WTC11 (cell line): ENCODE measurements around the gene EYS. TPM values are rescaled to one million over a fixed set of nuclear protein-coding genes. Genes with fewer than 3 reads are reported as not detected.

Experiments used
- ATAC-seq: fragments of 200-7000 bp; cut with Tn5 transposase; 2 replicates; pipeline ENCODE4 v1.10.0; 2021; ENCODE audit warnings: mild to moderate bottlenecking, moderate library complexity
- CTCF ChIA-PET: fragments of 300-600 bp; sonication (Branson Sonifier 250); formaldehyde crosslinking; loops from one replicate; lab custom pipeline; 2021; ENCODE audit warnings: antibody characterized with exemption; lab: Charles Lee
- POLR2A ChIA-PET: fragments of 350-600 bp; sonication (Branson Sonifier 250); formaldehyde crosslinking; loops from one replicate; lab custom pipeline; 2021; ENCODE audit warnings: antibody characterized with exemption; lab: Charles Lee
- DNase-seq: peaks from one replicate; pipeline ENCODE4 v3.0.0; 2021; ENCODE audit warnings: low spot score
- H3K27ac Mint-ChIP-seq: 2 replicates; pipeline ENCODE4 v1.8.0; 2021; ENCODE audit warnings: mixed read lengths
- H3K27me3 Mint-ChIP-seq: 2 replicates; pipeline ENCODE4 v1.8.0; 2021; ENCODE audit warnings: low read depth, mild to moderate bottlenecking, moderate library complexity, mixed read lengths
- H3K36me3 Mint-ChIP-seq: 2 replicates; pipeline ENCODE4 v1.8.0; 2021; ENCODE audit warnings: mixed read lengths
- H3K4me1 Mint-ChIP-seq: 2 replicates; pipeline ENCODE4 v1.8.0; 2022; ENCODE audit warnings: mixed read lengths
- H3K4me3 Mint-ChIP-seq: 2 replicates; pipeline ENCODE4 v1.8.0; 2021; ENCODE audit warnings: mild to moderate bottlenecking, moderate library complexity, mixed read lengths
- H3K9me3 Mint-ChIP-seq: 2 replicates; pipeline ENCODE4 v1.8.0; 2021; ENCODE audit warnings: mixed read lengths
- ARID4B ChIP-seq: sonication (generic); formaldehyde crosslinking; IDR thresholded peaks from 2 replicates; pipeline ENCODE4 v1.8.0; 2023; ENCODE audit warnings: missing genetic modification reagents, mild to moderate bottlenecking, borderline replicate concordance
- ATF2 ChIP-seq: sonication (generic); formaldehyde crosslinking; IDR thresholded peaks from 2 replicates; pipeline ENCODE4 v1.8.1; 2022; ENCODE audit warnings: low read depth, missing genetic modification reagents, borderline replicate concordance
- CTCF ChIP-seq: fragments of 200-600 bp; IDR thresholded peaks from 2 replicates; pipeline ENCODE4 v1.8.0; 2022; ENCODE audit warnings: antibody characterized with exemption
- E2F1 ChIP-seq: sonication (generic); formaldehyde crosslinking; IDR thresholded peaks from 2 replicates; pipeline ENCODE4 v1.8.0; 2022; ENCODE audit warnings: mild to moderate bottlenecking, missing genetic modification reagents
- E2F5 ChIP-seq: sonication (generic); formaldehyde crosslinking; IDR thresholded peaks from 2 replicates; pipeline ENCODE4 v1.8.1; 2022; ENCODE audit warnings: mild to moderate bottlenecking, moderate library complexity, missing genetic modification reagents
- ETV6 ChIP-seq: sonication (generic); formaldehyde crosslinking; IDR thresholded peaks from 2 replicates; pipeline ENCODE4 v1.8.1; 2022; ENCODE audit warnings: mild to moderate bottlenecking, missing genetic modification reagents
- GRHL2 ChIP-seq: fragments of 250-450 bp; sonication (Bioruptor Pico); IDR thresholded peaks from 2 replicates; pipeline ENCODE4 v1.8.0; 2022; ENCODE audit warnings: mild to moderate bottlenecking, moderate library complexity; ENCODE audit not compliant: insufficient replicate concordance, severe bottlenecking
- GTF2I ChIP-seq: fragments of 250-450 bp; sonication (Bioruptor Pico); conservative IDR thresholded peaks from 2 replicates; pipeline ENCODE4 v1.4.0; 2021; ENCODE audit warnings: mild to moderate bottlenecking
- HMGXB4 ChIP-seq: sonication (generic); formaldehyde crosslinking; IDR thresholded peaks from 2 replicates; pipeline ENCODE4 v1.8.1; 2023; ENCODE audit warnings: mild to moderate bottlenecking, moderate library complexity, missing genetic modification reagents
- NFE2L1 ChIP-seq: sonication (generic); formaldehyde crosslinking; IDR thresholded peaks from 2 replicates; pipeline ENCODE4 v1.8.1; 2023; ENCODE audit warnings: missing genetic modification reagents
- NR3C1 ChIP-seq: sonication (generic); formaldehyde crosslinking; conservative IDR thresholded peaks from 2 replicates; pipeline ENCODE4 v1.8.1; 2023; ENCODE audit warnings: low read depth, mild to moderate bottlenecking, missing genetic modification reagents
- PREB ChIP-seq: sonication (generic); formaldehyde crosslinking; IDR thresholded peaks from 2 replicates; pipeline ENCODE4 v1.8.1; 2022; ENCODE audit warnings: mild to moderate bottlenecking, missing genetic modification reagents, moderate library complexity, borderline replicate concordance
- SP1 ChIP-seq: sonication (generic); formaldehyde crosslinking; conservative IDR thresholded peaks from 2 replicates; pipeline ENCODE4 v1.8.1; 2022; ENCODE audit warnings: missing genetic modification reagents
- TCF7 ChIP-seq: sonication (generic); formaldehyde crosslinking; IDR thresholded peaks from 2 replicates; pipeline ENCODE4 v1.8.0; 2022; ENCODE audit warnings: mild to moderate bottlenecking, low read depth, missing genetic modification reagents, moderate library complexity
- TP53 ChIP-seq: sonication (generic); formaldehyde crosslinking; IDR thresholded peaks from 2 replicates; pipeline ENCODE4 v1.8.1; 2023; ENCODE audit warnings: mild to moderate bottlenecking, missing genetic modification reagents
- ZBTB21 ChIP-seq: sonication (generic); formaldehyde crosslinking; IDR thresholded peaks from 2 replicates; pipeline ENCODE4 v1.8.1; 2023; ENCODE audit warnings: mild to moderate bottlenecking, missing genetic modification reagents, borderline replicate concordance
- ZNF121 ChIP-seq: sonication (generic); formaldehyde crosslinking; IDR thresholded peaks from 2 replicates; pipeline ENCODE4 v1.8.0; 2023; ENCODE audit warnings: missing genetic modification reagents
- ZNF396 ChIP-seq: fragments of 250-450 bp; sonication (Bioruptor Pico); IDR thresholded peaks from 2 replicates; pipeline ENCODE4 v1.8.0; 2021; ENCODE audit warnings: mild to moderate bottlenecking, moderate library complexity, borderline replicate concordance
- ZNF423 ChIP-seq: fragments of 250-450 bp; sonication (Bioruptor Pico); IDR thresholded peaks from 2 replicates; pipeline ENCODE4 v2.1.2; 2022; ENCODE audit warnings: mild to moderate bottlenecking, moderate library complexity
- ZSCAN18 ChIP-seq: fragments of 250-450 bp; sonication (Bioruptor Pico); IDR thresholded peaks from 2 replicates; pipeline ENCODE4 v2.1.2; 2022; ENCODE audit warnings: mild to moderate bottlenecking, moderate library complexity
- total RNA-seq: library from RNA; stranded (reverse); gene quantifications from 3 replicates; pipeline ENCODE4 v1.2.3, GENCODE V29; 2021

The EYS gene
- total RNA-seq, 1 experiment from 2014 or later: not detected

- peaks cover 11% of the 10 kb centered on the region for H3K36me3 Mint-ChIP-seq
- no peak overlapping the region for H3K27ac Mint-ChIP-seq
- no peak for DNase-seq
- POLR2A ChIA-PET: no interaction called here
- TF ChIP-seq ARID4B (no peak), TP53 (CRISPR knock-in tag) (no peak), CTCF (no peak), ZBTB21 (CRISPR knock-in tag) (no peak), SP1 (CRISPR knock-in tag) (no peak)
- TF ChIP-seq, all 79 proteins: peak for 0
- H3K4me3 Mint-ChIP-seq: no peak overlapping the region
- H3K27me3 Mint-ChIP-seq: no peaks in the 10 kb centered on the region; the same call in 1 of the 2 replicates
- peaks cover 49% of the 10 kb centered on the region for H3K9me3 Mint-ChIP-seq
- H3K4me1 Mint-ChIP-seq: no peaks in the 10 kb centered on the region
- ATAC-seq: no peak
- CTCF ChIA-PET: no interaction called here
Observed at GRCh38 chr6:64902596-64902995, 804.4 kb downstream of the EYS start.

- Mint-ChIP-seq H3K4me1 (peaks cover 10% of the 10 kb centered on the region), H3K36me3 (peaks cover 28% of the 10 kb centered on the region), H3K27me3 (no peaks in the 10 kb centered on the region; the same call in 1 of the 2 replicates), H3K27ac (no peak overlapping the region), H3K9me3 (peaks cover 47% of the 10 kb centered on the region), H3K4me3 (no peak overlapping the region)
- ATAC-seq (no peak), DNase-seq (no peak)
- ChIA-PET CTCF (no interaction called here), POLR2A (no interaction called here)
- TF ChIP-seq ZNF121 (CRISPR knock-in tag) (no peak), HMGXB4 (CRISPR knock-in tag) (no peak), ZNF423 (CRISPR knock-in tag) (no peak), ATF2 (CRISPR knock-in tag) (no peak), E2F5 (CRISPR knock-in tag) (no peak), NR3C1 (no peak), ZSCAN18 (CRISPR knock-in tag) (no peak), E2F1 (CRISPR knock-in tag) (no peak), TCF7 (CRISPR knock-in tag) (no peak), ETV6 (CRISPR knock-in tag) (no peak), GRHL2 (CRISPR knock-in tag) (no peak), ZNF396 (CRISPR knock-in tag) (no peak), GTF2I (no peak), PREB (no peak), NFE2L1 (CRISPR knock-in tag) (no peak)
Observed at GRCh38 chr6:64896939-64897338, 810.1 kb downstream of the EYS start.
